Colonic mucosa (tissue), 4 donors: ENCODE results near the gene FCN2. TPM values are rescaled to one million over a fixed set of nuclear protein-coding genes. Genes with fewer than 3 reads are reported as not detected.

ENCODE experiments used
- DNase-seq: peaks from one replicate; pipeline ENCODE4 v3.0.0-alpha.2; 2020
- H3K27ac ChIP-seq: fragments of 200-600 bp; one replicate; pipeline ENCODE4 v1.8.0; 2021
- H3K27me3 ChIP-seq: fragments of 200-600 bp; one replicate; pipeline ENCODE4 v1.8.0; 2021
- H3K36me3 ChIP-seq: fragments of 200-600 bp; one replicate; pipeline ENCODE4 v1.8.0; 2021
- H3K4me1 ChIP-seq: fragments of 200-600 bp; one replicate; pipeline ENCODE4 v1.8.0; 2021; ENCODE audit warnings: mild to moderate bottlenecking
- H3K4me3 ChIP-seq: fragments of 200-600 bp; one replicate; pipeline ENCODE4 v1.8.0; 2021
- H3K9ac ChIP-seq, 2 donors: one replicate each; pipeline ENCODE4 v1.7.0; 2013; ENCODE audit warnings: control low read depth in 2 of 2, low read depth in 2 of 2, low read length in 2 of 2
- H3K9me3 ChIP-seq: fragments of 200-600 bp; one replicate; pipeline ENCODE4 v1.8.0; 2021
- intact Hi-C: fragments of 100-400 bp; cut with DNase I; formaldehyde crosslinking; loops from one replicate; pipeline ENCODE4 v1.14.1; 2022
- total RNA-seq, 2 donors: library from RNA; stranded (reverse); fragmentation: NEBNext Ultra II Directional in 1 of 2; extraction: Animal tissue kit (Norgen Biotek cat#: 25700) in 1 of 2; gene quantifications; one replicate each; pipeline ENCODE4 v1.2.1, GENCODE V29; 2021
- TF ChIP-seq, protein P1 (sequence below): fragments of 200-600 bp; IDR thresholded peaks from one replicate; pipeline ENCODE4 v1.8.0; 2022; ENCODE audit warnings: antibody characterized with exemption, mild to moderate bottlenecking
- donor health status: healthy.
- donor health status: DM: no; HTN: no; CAD: no.
- donor health status: DM: no; HTN: no; CAD: no.

The FCN2 gene
- total RNA-seq, 2 donors from 2014 or later = not detected

GRCh38 chr9:134923466-134923865 is 42.9 kb downstream of the FCN2 start:
- no peak overlapping the region for H3K9ac ChIP-seq
- TF ChIP-seq, protein P1, sequence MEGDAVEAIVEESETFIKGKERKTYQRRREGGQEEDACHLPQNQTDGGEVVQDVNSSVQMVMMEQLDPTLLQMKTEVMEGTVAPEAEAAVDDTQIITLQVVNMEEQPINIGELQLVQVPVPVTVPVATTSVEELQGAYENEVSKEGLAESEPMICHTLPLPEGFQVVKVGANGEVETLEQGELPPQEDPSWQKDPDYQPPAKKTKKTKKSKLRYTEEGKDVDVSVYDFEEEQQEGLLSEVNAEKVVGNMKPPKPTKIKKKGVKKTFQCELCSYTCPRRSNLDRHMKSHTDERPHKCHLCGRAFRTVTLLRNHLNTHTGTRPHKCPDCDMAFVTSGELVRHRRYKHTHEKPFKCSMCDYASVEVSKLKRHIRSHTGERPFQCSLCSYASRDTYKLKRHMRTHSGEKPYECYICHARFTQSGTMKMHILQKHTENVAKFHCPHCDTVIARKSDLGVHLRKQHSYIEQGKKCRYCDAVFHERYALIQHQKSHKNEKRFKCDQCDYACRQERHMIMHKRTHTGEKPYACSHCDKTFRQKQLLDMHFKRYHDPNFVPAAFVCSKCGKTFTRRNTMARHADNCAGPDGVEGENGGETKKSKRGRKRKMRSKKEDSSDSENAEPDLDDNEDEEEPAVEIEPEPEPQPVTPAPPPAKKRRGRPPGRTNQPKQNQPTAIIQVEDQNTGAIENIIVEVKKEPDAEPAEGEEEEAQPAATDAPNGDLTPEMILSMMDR = no peak
- no peak for DNase-seq
- H3K27me3 ChIP-seq = no peaks in the 10 kb centered on the region
- H3K27ac ChIP-seq = no peak overlapping the region
- intact Hi-C loops = no loop called here
- H3K9me3 ChIP-seq = no peaks in the 10 kb centered on the region
- H3K4me1 ChIP-seq = no peaks in the 10 kb centered on the region
- no peak overlapping the region for H3K4me3 ChIP-seq
- H3K36me3 ChIP-seq = no peaks in the 10 kb centered on the region

- TF ChIP-seq, protein P1 = no peak
- Histone ChIP-seq H3K4me1 (no peaks in the 10 kb centered on the region), H3K9ac (no peak overlapping the region), H3K9me3 (no peaks in the 10 kb centered on the region), H3K27me3 (no peaks in the 10 kb centered on the region), H3K27ac (no peak overlapping the region), H3K4me3 (no peak overlapping the region), H3K36me3 (no peaks in the 10 kb centered on the region)
- DNase-seq = no peak
- intact Hi-C loops = no loop called here
Measured at GRCh38 chr9:134925011-134925511, 44.5 kb downstream of the FCN2 start.

DNA sequence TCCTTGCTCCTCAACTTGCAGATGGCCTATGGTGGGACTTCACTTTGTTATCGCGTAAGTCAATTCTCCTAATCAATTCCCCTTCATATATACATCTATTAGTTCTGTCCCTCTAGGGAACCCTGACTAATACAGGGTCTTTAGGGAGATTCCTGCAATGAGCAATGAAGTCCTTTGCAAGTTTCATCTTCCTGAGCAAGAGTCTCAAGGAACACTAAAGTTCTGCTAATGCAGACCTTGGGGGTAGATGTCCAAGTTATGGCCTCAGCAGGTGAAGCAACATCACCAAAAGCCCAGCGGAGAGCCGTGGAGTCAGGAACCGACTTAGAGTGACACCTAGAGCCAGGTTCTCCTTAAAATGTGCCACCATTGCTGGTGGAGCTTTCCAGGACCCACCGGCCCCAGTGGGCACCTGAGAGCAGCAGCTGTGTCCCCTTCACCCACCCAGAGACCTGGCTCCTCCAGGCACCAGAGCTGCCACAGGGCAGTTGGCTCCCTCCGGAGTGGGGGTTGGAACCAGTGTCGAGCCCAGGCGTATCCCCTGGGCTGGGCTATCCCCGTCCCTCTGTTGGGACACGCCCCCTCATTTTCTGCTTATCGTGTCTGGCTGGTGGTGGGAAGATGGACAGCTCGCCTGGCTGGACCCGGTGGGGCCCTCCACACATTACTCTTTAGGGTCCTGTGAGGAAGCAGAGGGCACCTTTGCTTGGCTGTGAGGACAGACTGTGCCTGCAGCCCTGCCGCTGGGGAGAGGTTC is 48.0 kb downstream of the FCN2 start:
- Histone ChIP-seq H3K27ac (no peak overlapping the region), H3K4me1 (no peaks in the 10 kb centered on the region), H3K9me3 (no peaks in the 10 kb centered on the region), H3K4me3 (no peak overlapping the region), H3K36me3 (no peaks in the 10 kb centered on the region), H3K9ac (no peak overlapping the region), H3K27me3 (no peaks in the 10 kb centered on the region)
- intact Hi-C loops = no loop called here
- no peak for DNase-seq
- TF ChIP-seq, protein P1 = no peak

DNA sequence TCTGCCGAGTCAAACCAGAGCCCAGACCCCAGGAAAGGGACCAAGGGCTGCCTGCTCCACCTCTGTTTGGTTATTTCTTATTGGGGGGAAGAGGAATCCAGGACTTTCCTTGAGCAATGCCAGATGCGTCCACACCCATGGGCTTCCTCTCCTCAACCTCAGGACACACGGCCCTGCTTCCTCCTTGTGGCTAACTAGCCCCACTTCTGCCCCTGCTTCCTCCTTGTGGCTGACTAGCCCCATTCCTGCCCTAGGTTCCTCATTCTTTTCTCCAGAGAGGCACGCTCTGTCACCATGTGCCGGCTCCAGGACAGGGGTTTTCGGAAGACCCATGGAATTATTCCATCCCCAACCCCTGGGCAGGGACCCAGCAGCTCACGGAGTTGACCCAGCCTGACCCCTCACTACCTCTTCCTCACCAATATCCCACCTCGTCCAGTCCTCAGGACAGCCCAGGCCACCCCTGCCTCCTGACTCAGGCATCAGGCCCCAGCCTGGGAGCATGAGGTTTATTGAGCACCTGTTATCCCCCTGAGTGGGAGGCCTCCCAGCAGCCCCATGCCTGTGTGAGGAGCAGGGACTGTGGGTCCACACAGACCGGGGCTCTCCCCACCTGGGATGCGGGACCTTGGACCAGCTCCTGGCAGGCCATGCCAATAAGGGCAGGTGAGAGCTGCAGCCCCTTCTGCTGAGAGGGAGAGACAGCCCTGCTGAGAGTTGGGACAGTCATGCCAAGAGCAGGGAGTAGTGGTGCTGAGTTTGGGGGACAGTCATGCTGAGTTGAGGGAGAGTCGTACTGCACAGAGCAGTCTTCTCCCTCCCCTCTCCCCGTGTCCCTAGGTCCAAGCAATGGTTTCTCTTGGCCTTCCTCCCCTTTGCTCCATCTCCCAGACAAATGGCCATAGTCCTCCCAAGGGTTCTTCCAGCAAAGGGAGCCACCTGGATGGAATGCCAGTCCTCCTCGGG is 48.9 kb downstream of the FCN2 start:
- TF ChIP-seq, protein P1 = no peak
- Histone ChIP-seq H3K4me1 (no peaks in the 10 kb centered on the region), H3K9ac (no peak overlapping the region), H3K9me3 (no peaks in the 10 kb centered on the region), H3K4me3 (no peak overlapping the region), H3K27ac (no peak overlapping the region), H3K36me3 (no peaks in the 10 kb centered on the region), H3K27me3 (no peaks in the 10 kb centered on the region)
- intact Hi-C loops = no loop called here
- no peak for DNase-seq

DNA sequence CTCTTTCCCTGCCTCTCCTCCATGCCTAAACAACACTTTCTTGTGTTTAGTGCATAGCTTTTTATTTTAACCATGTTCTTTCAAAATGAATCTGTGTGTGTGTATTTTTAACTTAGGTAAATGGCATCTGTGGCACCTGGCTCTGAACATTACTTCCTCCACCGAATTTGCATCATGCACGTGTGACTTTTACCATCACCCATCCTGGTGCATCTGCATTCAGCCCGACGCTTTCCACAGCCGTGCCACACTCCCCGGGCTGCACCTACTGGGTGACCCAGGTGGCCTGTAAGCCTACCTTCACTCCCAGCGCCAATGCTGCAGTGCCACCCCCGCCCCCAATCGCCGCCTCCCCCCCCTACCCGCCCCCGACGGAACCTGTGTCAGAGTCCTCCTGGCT is 49.8 kb downstream of the FCN2 start:
- H3K9me3 ChIP-seq = no peaks in the 10 kb centered on the region
- H3K4me3 ChIP-seq = no peak overlapping the region
- H3K36me3 ChIP-seq = no peaks in the 10 kb centered on the region
- TF ChIP-seq, protein P1 = no peak
- intact Hi-C loops = no loop called here
- no peak overlapping the region for H3K9ac ChIP-seq
- H3K27ac ChIP-seq = no peak overlapping the region
- H3K4me1 ChIP-seq = no peaks in the 10 kb centered on the region
- H3K27me3 ChIP-seq = no peaks in the 10 kb centered on the region
- DNase-seq = no peak
